ENCODE results near the gene RO60. TPM values are rescaled to one million over a fixed set of nuclear protein-coding genes. Genes with fewer than 3 reads are reported as not detected.
A peak's percentile ranks its signal among the peaks of the same experiment; 100 is the strongest.

Gene RO60
- polyA plus RNA-seq, 1 donor from 2014 or later: 36.7 TPM

- no peaks in the 10 kb centered on the region for H4K20me1 ChIP-seq (ENCODE audit: insufficient read depth)
Observed at GRCh38 chr1:193069748-193070385, 10.5 kb downstream of the RO60 start.

DNA sequence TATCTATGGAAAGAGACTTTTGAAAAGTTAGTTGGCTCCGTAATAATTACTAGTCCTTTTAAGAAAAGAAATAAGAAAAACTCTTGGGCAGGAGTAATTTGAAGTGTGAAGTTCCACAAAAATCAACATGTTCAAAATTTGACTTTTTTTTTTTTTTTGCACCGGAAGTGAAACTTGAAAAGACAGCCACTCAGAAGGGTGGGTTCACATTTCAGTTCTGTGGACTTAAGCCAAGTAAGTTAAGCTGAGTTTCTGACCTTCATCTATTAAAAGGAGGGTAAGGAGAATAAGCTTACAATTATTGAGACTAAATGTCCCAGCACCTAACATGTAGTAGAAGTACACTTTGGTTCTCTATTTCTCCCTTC is 11.0 kb downstream of the RO60 start:
- Histone ChIP-seq H3K4me3 (ENCODE audit: low read length) (no peak overlapping the region), H3F3A (ENCODE audit: insufficient read depth, low read length, poor library complexity, severe bottlenecking) (no peaks in the 10 kb centered on the region), H3K9me2 (ENCODE audit: insufficient read depth, low read length) (no peaks in the 10 kb centered on the region), H3K36me3 (ENCODE audit: insufficient read depth, low read length) (no peaks in the 10 kb centered on the region), H3K79me2 (replicated peaks; ENCODE audit: insufficient read depth, low read length) (peaks cover 61% of the 10 kb centered on the region), H3K9me3 (ENCODE audit: low read length) (no peaks in the 10 kb centered on the region), H2AFZ (ENCODE audit: low read depth, low read length) (no peak overlapping the region), H3K4me2 (ENCODE audit: low read length) (no peak overlapping the region), H3K9ac (ENCODE audit: low read length) (no peak overlapping the region), H3K27ac (ENCODE audit: low read length) (no peak overlapping the region), H3K27me3 (ENCODE audit: insufficient read depth, low read depth, low read length) (no peaks in the 10 kb centered on the region), H4K20me1 (ENCODE audit: insufficient read depth) (no peaks in the 10 kb centered on the region)
- TF ChIP-seq, protein P1, sequence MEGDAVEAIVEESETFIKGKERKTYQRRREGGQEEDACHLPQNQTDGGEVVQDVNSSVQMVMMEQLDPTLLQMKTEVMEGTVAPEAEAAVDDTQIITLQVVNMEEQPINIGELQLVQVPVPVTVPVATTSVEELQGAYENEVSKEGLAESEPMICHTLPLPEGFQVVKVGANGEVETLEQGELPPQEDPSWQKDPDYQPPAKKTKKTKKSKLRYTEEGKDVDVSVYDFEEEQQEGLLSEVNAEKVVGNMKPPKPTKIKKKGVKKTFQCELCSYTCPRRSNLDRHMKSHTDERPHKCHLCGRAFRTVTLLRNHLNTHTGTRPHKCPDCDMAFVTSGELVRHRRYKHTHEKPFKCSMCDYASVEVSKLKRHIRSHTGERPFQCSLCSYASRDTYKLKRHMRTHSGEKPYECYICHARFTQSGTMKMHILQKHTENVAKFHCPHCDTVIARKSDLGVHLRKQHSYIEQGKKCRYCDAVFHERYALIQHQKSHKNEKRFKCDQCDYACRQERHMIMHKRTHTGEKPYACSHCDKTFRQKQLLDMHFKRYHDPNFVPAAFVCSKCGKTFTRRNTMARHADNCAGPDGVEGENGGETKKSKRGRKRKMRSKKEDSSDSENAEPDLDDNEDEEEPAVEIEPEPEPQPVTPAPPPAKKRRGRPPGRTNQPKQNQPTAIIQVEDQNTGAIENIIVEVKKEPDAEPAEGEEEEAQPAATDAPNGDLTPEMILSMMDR (IDR thresholded peaks at IDR 0.05; ENCODE audit: poor library complexity, severe bottlenecking): no peak
- TF ChIP-seq SMC3 (conservative IDR thresholded peaks at IDR 0.05; ENCODE audit: poor library complexity) (no peak), POLR2AphosphoS5 (IDR thresholded peaks at IDR 0.05) (no peak), TAF1 (IDR thresholded peaks at IDR 0.05; ENCODE audit: low read depth) (no peak), EZH2 (IDR thresholded peaks at IDR 0.05; ENCODE audit: borderline replicate concordance, insufficient read depth, low read length, poor library complexity, severe bottlenecking) (no peak), MXI1 (conservative IDR thresholded peaks at IDR 0.05; ENCODE audit: poor library complexity, severe bottlenecking) (no peak), RAD21 (conservative IDR thresholded peaks at IDR 0.05) (no peak), REST (IDR thresholded peaks at IDR 0.05; ENCODE audit: borderline replicate concordance) (no peak), EP300 (conservative IDR thresholded peaks at IDR 0.05; ENCODE audit: poor library complexity, severe bottlenecking) (no peak)

More at GRCh38 chr1:193069748-193070385, 10.5 kb downstream of the RO60 start:
- Histone ChIP-seq H3K27ac (ENCODE audit: low read length) (no peak overlapping the region), H3K4me3 (ENCODE audit: low read length) (no peak overlapping the region), H3K36me3 (ENCODE audit: insufficient read depth, low read length) (no peaks in the 10 kb centered on the region), H2AFZ (ENCODE audit: low read depth, low read length) (no peak overlapping the region), H3K9me2 (ENCODE audit: insufficient read depth, low read length) (no peaks in the 10 kb centered on the region), H3F3A (ENCODE audit: insufficient read depth, low read length, poor library complexity, severe bottlenecking) (no peaks in the 10 kb centered on the region), H3K4me2 (ENCODE audit: low read length) (no peak overlapping the region), H3K9me3 (ENCODE audit: low read length) (no peaks in the 10 kb centered on the region), H3K9ac (ENCODE audit: low read length) (no peak overlapping the region), H3K27me3 (ENCODE audit: insufficient read depth, low read depth, low read length) (no peaks in the 10 kb centered on the region), H3K79me2 (replicated peaks; ENCODE audit: insufficient read depth, low read length) (peaks cover 63% of the 10 kb centered on the region)
- TF ChIP-seq TAF1 (IDR thresholded peaks at IDR 0.05; ENCODE audit: low read depth) (no peak), POLR2AphosphoS5 (IDR thresholded peaks at IDR 0.05) (no peak), SMC3 (conservative IDR thresholded peaks at IDR 0.05; ENCODE audit: poor library complexity) (no peak), EZH2 (IDR thresholded peaks at IDR 0.05; ENCODE audit: borderline replicate concordance, insufficient read depth, low read length, poor library complexity, severe bottlenecking) (no peak)
- TF ChIP-seq, protein P1 (IDR thresholded peaks at IDR 0.05; ENCODE audit: poor library complexity, severe bottlenecking): peak; percentile 32
